OCI-M2 (cell line): ENCODE data around the gene OLFM4.
"Not testable (repeated sequence)": the region's sequence is repeated elsewhere in the genome, so short reads cannot be mapped to it uniquely, and the experiment has no call there.

Source experiments
- DNase-seq: peaks from one replicate; lab custom pipeline; 2025; ENCODE audit not compliant: unreplicated experiment; lab: John Stamatoyannopoulos, UW

Gene OLFM4

GRCh38 chr13:53028637-53029203 is at the start of gene OLFM4:
Gene OLFM4 (plus strand): TSS chr13:53028813. CDS start chr13:53028837, 24 bp downstream.
- no peak for DNase-seq

- no peak for DNase-seq
Observed at GRCh38 chr13:52978989-52979388, 49.6 kb upstream of the OLFM4 start.

- no peak for DNase-seq
Observed at GRCh38 chr13:52980695-52981094, 47.9 kb upstream of the OLFM4 start.

GRCh38 chr13:52983836-52984235 is 44.8 kb upstream of the OLFM4 start:
- DNase-seq: no peak

- no peak for DNase-seq
Observed at GRCh38 chr13:52984881-52985363, 43.7 kb upstream of the OLFM4 start.

- no peak for DNase-seq
Observed at GRCh38 chr13:52991344-52992020, 37.1 kb upstream of the OLFM4 start.

GRCh38 chr13:52992110-52992509 is 36.5 kb upstream of the OLFM4 start:
- no peak for DNase-seq

GRCh38 chr13:52994051-52994450 is 34.6 kb upstream of the OLFM4 start:
- no peak for DNase-seq

GRCh38 chr13:52994865-52995264 is 33.7 kb upstream of the OLFM4 start:
- no peak for DNase-seq

- DNase-seq: no peak
Observed at GRCh38 chr13:52995946-52996345, 32.7 kb upstream of the OLFM4 start.

- no peak for DNase-seq
Observed at GRCh38 chr13:52997951-52998876, 30.4 kb upstream of the OLFM4 start.

- no peak for DNase-seq
Observed at GRCh38 chr13:52999093-52999696, 29.4 kb upstream of the OLFM4 start.

GRCh38 chr13:53001444-53002225 is 27.0 kb upstream of the OLFM4 start:
- no peak for DNase-seq

GRCh38 chr13:53004573-53004972 is 24.0 kb upstream of the OLFM4 start:
- DNase-seq: no peak

GRCh38 chr13:53005626-53006025 is 23.0 kb upstream of the OLFM4 start:
- DNase-seq: no peak

GRCh38 chr13:53007872-53008271 is 20.7 kb upstream of the OLFM4 start:
- DNase-seq: no peak

GRCh38 chr13:53010374-53011105 is 18.1 kb upstream of the OLFM4 start:
- no peak for DNase-seq

- DNase-seq: no peak
Observed at GRCh38 chr13:53012707-53013106, 15.9 kb upstream of the OLFM4 start.

GRCh38 chr13:53013113-53013512 is 15.5 kb upstream of the OLFM4 start:
- no peak for DNase-seq

- DNase-seq: not testable (repeated sequence)
Observed at GRCh38 chr13:53014018-53014417, 14.6 kb upstream of the OLFM4 start.
